Stimulated activated CD8-positive, alpha-beta memory T cell treated with anti-CD3 and anti-CD28 coated beads, Interleukin-2, amount 100 ng/mL, for 1 hour (primary cell): ENCODE data around the gene DPP6.

Source experiments
- DNase-seq, 2 donors: peaks; one replicate each; pipeline ENCODE4 v3.0.0-alpha.2; 2020; ENCODE audit warnings: low read depth in 2 of 2

DPP6 gene

DNA sequence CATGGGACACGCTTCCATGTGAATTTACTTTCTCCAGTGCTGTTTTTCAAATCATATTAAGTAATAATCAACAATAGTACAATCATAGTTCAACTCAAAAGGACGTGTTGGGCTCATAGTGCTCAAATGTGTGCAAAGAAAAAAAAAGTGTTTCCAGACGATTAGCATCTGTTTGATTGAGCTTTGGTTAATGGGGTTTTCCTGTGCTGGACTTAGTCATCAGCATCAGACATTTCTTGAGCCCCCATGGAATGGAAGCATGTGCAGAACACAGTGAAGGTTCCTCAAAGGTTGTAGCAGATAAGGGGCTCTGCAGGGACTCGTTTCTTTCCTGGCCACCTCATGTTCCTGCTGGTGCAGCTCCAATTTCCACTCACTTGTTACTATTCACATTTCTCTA is 716.8 kb downstream of the DPP6 start:
- DNase-seq, result no peak

DNA sequence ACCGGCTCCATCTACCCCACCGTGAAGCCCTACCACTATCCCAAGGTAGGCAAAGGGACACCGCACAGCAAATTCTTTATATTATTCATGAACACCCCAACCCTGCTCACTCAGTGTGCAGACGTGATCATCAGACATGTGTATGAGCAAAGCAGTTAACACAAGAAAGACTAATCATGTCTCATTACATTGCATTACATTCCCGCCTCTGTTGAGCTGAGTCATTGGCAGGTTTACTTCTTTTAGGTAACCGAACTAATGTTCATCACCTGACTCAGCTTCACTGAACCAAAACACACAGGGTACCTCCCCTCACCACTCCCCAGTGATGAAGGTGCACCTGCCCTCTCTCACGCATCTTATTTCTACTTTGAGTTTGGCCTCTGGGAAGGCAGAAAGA is 717.3 kb downstream of the DPP6 start:
- no peak for DNase-seq

DNA sequence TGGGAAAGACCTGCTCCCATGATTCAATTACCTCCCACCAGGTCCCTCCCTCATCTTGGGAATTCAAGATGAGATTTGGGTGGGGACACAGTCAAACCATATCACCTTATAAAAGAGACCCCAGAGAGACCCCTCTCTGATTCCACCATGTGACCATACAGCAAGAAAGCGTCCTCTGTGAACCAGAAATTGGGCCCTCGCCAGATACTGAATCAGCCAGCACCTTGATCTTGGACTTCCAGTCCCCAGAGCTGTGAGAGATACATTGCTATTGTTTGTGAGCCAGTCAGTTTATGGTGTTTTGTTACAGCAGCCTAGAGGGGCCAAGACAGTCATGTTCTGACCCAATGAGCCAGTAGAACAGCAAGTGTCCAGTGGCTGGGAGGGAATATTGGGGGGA is 718.2 kb downstream of the DPP6 start:
- DNase-seq, result no peak

DNA sequence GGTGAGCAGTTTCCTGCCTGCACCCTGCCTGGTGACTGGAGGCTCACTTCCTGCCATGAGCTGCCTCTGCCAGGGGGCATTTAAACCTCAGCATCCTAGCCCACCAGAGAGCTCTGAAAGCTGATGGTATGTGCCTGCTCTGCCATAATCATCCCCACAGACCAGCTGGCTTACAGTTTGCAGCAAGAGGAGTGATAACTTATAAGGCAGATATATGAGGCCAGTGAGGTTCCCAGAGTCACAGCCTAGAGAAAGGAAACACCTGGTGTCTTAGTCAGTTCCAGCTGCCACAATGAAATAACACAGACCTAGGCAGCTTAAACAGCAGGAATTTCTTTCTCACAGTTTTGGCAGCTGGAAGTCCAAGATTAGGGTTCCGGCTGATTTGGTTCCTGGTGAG is 718.8 kb downstream of the DPP6 start:
- DNase-seq, result no peak

DNA sequence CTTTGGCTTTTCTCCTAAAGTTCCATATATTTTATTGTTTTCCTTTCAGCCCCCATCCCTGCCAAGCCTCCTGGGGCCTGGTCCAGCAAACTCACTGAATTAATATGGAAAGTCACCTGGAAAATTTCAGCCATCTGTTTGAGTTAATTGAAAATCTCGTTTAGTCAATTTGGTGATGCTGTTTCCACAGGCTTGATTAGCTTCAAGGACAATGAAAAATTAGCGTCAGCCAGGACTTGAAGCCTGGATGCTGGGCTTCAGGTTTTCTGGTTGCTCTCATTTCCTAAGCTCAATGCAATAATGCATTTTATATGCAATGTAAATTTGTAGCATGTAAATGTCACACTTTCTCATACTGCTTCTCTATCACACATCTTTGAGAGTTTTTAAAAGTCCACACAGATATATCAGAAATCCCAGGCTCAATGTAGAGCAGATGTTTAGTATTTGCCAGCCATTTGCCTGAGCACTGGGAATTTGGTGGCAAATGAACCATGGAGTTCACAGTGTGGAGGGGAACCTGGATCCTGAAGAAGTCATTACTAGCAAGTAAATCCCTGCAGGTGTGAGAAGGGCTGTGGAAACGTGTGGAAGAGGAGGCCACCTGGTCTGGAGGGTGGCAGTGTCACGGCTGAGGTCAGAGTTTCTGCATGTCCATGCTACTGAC is 722.2 kb downstream of the DPP6 start:
- DNase-seq, result no peak

DNA sequence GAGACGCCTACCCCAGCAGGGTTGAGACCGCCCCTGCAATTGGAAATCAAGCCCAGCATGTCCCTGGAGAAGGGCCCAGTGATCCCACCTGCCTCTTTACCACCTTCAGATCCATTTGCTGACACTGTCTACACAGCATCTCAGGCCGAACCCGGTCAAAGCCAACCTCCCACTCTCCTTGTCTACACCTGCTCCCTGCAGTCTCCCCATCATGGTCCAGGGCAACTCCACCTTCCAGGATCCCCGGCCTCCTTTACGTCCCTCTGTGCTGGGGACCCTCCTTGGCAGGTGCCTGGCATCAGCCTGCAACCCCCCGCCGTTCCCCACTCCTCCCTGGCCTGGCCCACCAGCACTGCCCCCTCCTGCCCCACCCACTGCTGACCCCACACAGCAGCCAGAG is 723.5 kb downstream of the DPP6 start:
- no peak for DNase-seq

DNA sequence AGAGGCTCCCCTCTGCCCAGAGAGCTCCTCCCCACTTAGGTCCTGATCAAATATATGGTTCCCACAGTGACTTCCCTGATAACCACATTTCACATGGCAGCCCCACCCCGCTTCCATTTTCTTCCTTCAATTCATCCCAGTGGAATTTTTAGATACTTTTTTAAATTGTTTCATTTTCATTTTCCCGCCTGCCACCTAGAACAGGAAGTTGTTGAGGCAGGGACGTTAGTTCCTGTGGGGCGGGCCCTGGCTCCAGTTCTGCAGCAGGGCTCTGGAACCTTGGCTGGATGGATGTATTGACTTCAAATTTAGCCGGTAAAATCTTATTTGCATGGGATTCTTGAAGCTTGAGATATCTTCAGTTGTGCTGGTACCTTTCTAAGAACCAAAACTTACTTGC is 724.2 kb downstream of the DPP6 start:
- no peak for DNase-seq

DNA sequence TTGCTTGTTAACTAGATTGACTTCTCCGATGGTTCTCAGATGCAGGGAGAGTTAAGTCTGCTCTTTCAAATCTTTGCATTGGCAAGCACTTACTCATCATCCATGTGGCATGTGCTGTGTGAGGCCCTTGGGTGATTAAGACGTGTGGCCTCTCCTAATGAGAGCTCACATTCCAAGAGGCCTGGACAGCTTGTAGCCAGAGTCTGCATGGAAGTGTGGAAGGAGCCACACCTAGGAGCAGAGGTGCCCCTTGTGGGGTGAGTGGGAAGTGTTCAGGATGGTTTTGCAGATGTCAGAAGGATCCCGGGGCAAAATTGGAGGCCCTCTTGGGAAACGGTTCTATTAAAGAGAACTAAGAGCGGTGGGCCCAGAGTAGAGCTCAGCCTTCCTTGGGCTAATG is 724.8 kb downstream of the DPP6 start:
- no peak for DNase-seq

DNA sequence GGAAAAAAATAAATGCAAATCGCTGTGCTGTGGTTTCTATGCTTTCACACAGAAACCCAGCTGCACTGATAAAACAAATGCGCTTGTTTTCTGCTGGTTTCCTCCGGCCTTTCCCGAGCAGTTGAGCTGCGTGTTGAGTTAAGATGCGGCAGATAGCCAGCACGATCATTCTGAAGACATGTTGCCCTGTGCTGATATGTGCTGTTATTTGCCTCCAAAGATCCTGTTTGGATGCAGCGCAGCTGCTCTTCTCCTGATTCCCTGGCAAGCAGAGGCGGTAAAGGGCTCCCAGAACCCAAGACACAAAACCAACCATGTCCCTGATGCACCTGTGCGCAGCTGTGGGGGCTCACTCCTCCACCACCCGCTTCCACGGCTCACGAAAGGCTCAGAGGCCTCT is 725.3 kb downstream of the DPP6 start:
- no peak for DNase-seq

DNA sequence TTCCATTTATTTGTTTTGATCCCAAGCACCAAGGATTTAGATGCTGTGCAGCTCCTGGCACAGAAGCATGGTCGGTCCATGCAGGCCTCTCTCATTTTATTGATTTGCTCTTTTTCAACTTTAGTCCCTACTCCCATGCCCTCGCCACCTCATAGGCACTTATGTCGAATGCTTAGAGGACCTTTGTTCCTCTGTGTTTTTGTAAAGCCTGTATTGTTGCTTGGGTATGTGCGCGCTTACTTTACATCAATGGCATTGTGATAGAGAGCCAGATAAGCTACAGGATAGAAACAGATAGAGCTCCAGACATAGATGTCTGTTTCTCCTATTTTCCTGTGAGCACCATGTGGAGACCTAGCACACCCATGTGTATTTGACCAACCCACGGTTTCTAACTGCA is 725.7 kb downstream of the DPP6 start:
- DNase-seq, result no peak

DNA sequence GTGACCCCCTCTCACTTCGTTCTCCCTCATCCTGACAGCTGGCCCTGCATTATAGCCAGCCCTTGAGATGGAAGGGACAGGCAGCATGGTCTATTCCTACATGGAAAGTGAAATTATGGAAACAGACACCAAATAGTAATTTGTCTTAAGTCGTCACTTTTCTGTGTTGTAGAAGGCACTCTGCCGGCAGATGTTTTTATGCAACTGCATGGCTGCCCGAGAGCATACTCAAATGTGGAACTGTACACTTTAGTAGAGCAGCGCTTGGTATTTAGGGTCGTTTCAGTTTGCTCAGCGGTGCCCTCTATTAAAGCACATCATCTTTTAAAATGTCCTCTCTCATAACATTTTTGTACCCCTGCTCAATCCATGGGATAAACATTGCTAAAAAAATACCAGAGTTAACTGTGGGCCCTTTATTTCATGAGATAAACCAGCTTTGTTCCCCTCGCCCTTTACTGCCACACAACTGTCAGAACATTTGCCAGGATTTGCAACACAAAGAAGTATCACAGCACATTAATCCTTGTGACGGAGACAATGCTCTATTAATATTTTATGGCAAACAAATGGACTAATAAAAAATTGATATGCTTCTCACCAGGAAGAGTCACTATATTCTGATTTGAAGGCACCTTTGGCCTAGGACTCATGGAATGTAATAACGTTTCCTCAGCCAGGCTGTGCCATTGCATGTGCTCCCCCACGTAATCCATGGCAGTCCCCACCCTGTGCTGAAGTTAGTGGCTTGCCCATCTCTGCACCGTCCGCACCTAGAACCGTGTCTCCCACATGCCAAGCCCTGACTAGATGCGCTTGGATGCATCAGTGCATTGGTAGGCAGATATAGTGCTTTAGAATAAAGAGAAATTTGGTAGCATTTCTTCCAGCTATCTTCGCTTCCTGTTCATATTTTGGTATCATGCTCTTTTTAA is 729.4 kb downstream of the DPP6 start:
- no peak for DNase-seq

DNA sequence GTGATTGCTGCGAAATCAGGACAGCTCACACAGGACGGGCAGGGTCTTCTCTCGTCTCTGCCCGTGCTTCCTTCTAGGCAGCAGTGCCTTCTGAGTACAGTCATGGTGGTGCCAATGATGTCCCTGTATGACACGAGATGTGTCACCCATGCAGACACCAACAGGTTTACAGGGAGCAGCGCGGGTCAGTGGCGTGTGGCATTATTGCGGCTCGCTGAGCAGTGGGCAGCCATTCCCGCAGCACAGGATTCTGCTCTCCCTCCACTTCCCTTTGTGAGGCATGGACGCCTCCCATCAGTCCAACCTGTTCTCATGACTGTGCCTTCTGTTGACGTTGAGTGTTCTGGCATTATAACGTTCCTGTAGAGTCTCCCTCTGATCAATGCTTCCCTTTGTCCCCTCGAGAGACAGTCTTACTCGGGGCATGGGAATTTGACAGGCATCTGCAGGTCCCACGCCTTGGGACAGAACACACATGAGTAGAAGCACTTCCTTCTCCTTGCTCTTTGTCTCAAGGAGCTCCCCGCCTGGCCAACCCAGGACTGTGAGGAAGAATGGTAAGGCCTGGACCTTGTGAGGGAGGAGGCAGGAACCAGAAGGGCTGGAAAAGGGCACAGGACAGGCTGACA is 731.2 kb downstream of the DPP6 start:
- no peak for DNase-seq

DNA sequence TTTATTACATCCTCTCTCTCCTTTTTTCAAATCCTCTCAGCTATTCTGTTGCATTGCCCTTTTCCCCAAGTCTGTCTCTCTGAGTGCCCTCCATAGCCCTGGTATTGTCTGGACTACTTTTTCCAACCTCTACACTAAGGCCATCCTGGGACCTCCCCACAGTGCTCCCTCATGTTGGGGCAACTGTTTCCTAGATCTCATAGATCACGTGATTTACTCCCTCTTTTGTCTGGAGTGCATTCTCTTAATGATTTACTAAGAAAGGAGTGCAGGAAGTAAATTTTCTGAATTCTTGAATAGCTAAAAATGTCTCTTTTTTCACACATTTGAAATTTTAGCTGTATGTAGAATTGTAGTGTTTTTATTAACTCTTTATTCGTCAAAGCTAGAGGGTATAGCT is 733.7 kb downstream of the DPP6 start:
- DNase-seq, result no peak

DNA sequence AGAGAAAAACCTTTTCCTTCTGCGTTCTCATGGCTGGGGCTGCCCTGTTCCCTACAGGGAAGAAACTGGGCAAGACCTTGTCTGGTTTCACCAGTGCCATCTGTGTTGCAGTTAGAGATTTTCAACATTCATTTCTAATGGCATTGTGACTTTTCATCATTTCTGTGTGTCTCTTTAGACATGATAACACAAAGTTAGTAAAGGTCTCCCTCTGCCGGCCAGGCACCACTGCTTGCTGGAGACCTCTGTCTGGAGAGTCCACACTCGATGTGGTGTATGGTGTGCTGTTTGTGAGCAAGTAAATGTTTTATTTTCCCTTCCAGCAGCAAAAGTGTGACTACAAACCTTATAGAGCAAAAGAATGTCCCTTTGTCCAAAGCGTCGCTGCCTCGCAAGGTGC is 737.2 kb downstream of the DPP6 start:
- no peak for DNase-seq

DNA sequence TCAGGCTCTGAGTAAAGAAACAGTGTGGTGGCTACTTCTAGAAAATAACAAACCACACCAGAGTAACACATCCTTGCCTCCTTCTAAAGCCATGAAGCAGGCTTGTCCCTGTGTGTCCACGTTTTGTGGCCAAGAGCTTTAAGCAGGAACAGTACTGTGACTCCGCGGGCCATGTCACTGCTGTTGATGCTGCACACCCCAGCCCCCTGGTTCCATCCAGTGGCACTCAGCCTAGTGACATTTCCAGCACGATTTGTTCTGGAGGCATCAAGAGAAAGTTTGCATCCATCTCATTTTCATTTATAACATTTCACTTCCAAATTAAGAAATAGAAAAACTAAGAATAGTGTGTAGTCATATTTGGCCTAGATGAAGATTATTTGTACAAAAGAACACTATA is 739.4 kb downstream of the DPP6 start:
- DNase-seq, result no peak

DNA sequence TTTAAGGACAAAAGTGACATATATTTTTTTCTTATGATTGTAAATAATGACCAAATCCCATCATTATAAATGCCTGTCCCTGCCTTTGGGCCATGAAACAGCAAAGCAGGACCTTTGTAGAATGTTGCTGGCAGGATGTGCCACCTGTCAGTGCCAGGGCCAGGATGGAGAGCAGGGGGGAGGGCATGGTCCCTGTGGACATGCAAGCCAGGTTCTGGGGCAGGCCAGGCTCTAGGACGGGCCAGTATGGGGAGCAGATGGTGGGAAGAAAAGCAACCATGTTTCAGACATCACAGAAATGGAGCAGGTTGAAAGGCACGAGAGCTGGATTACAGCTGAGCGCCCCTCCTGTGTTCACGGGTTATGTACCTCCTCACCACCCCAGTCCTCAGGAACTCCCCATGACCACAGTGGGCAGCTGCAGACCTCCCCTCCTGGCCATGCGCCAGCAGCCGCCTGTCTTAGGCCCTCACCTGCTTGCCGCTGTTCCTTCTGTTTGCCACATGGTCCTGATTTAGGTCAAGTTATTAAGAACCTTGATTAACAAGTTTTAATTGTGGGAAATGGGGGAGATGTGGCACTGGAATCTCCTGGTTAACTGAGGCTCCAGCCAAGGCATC is 740.3 kb downstream of the DPP6 start:
- DNase-seq, result no peak

DNA sequence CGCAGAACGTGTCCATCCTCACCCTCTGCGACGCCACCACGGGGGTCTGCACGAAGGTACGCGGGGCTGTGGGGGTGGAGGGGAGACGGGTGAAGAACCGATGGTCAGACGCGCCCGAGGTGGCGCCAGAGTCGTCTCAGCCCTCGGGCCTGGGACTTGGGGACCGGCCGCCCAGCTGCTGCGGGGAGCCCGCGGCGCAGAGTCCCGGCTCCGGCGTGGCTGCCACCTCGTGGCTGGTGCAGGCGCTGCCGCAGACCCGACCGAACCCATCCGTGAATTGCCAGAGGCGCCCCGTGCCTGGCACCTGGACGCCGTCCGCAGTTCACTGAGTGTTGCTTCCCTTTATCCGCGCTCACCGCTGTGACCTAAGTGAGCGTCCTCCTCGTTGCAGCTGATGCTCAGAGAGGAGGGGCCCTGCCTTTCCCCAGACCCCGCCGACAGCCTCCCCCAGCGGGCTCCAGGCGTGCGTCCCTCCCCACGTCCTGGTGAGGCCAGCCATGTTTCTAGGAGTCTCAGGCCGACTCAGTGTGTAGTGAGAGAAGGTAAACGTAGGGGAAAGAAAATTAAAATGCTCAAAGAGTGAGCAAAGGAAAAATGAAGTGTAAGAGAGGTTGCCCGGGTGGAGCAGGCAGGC is 742.1 kb downstream of the DPP6 start:
- DNase-seq, result no peak

DNA sequence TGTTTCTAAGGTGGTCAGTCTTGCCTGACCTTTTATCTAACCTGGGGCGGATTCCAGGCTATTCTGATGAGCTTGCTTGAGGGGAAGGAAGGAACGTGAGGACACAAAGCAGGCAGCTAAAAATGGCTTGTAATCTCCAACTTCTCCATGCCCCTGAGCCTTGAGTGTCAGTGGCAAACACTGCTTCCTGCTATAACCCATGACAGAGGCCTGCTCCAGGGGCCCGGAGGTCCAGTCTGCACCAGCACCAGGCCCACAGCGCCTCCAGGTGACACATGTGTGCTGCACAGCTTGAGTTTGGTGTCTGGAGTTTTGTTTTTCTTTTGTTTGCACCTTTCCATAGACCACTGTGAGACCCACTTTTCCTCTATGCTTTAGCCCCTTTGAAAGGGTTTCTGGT is 742.8 kb downstream of the DPP6 start:
- DNase-seq, result no peak

DNA sequence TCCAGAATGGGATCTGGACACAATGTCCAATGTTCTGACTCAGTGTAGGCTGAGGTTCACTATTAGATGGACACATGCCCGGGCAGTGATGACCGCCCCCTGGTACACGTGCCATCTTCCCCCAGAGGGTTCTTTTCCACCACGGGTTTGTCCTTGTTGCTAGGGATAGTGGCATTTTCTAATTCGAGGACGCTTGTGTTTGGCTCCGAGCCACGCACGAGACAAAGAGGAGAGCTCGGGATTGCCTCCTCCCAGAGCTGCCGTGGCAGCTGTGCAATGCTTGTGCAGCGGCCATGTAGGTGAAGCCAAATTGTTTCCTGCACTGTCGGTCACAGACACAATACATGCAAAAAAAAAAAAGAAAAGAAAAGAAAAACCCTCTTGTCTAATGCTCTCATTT is 743.2 kb downstream of the DPP6 start:
- DNase-seq, result no peak

DNA sequence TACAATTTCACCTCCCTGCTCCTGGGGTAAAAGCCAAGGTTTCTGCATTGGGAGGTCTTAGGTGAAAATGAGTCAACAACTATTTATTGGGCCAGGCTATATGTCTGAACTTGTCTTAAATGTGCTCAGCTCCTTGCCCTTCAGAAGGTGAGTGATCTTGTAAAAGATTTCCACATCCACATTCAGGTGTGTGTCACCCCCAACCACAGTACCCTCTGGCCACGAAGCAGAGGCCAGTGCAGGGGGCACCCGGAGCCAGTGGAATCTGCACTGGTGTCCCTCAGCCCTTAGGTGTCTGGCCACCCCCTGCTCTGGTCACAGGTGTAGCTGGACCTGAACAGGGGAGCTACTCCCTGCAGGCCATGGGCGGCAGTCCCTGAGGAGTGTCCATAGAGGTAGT is 752.3 kb downstream of the DPP6 start:
- no peak for DNase-seq

DNA sequence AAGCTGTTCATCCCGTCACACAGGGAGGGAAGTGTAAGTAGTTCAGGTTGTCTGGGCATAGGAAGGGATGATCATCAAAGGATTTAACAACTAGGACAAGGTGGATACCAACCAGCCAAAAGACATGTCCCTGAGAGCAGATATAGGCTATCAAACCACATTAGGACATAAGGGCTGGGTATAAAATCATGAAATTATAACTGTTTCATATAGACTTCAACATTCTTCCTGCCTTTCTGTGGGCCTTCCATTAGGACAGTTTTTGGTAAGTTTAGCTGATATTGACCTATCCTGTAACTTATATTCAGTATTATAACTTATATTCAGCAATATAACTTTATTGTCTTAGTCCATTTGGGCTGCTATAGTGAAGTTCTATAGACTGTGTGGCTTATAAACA is 759.8 kb downstream of the DPP6 start:
- no peak for DNase-seq
